ENCODE results near the gene RAB20. TPM values are rescaled to one million over a fixed set of nuclear protein-coding genes. Genes with fewer than 3 reads are reported as not detected.
A peak's percentile ranks its signal among the peaks of the same experiment; 100 is the strongest.
"Not testable (repeated sequence)": the region's sequence is repeated elsewhere in the genome, so short reads cannot be mapped to it uniquely, and the experiment has no call there.

Gene RAB20
- total RNA-seq, 1 donor from 2014 or later: 17.7 TPM

- Histone ChIP-seq H3K4me1 (no peaks in the 10 kb centered on the region), H3K9me3 (no peaks in the 10 kb centered on the region), H3K27ac (no peak overlapping the region), H3K27me3 (no peaks in the 10 kb centered on the region), H3K4me3 (no peak overlapping the region), H3K36me3 (peaks cover 96 to 98% of the 10 kb centered on the region in 2 donors)
- intact Hi-C loops (cut with DNase I): no loop called here
- no peak for DNase-seq (ENCODE audit: low spot score in 2 of 2)
- no peak for TF ChIP-seq CTCF (IDR thresholded peaks at IDR 0.05)
These were observed 61.8 kb downstream of the RAB20 start for GRCh38 chr13:110499621-110500281.

GRCh38 chr13:110498765-110499164 lies 62.8 kb downstream of the RAB20 start:
- Histone ChIP-seq H3K9me3 (no peaks in the 10 kb centered on the region), H3K4me3 (no peak overlapping the region), H3K27ac (no peak overlapping the region), H3K27me3 (no peaks in the 10 kb centered on the region), H3K36me3 (peaks cover 89 to 98% of the 10 kb centered on the region in 2 donors), H3K4me1 (no peaks in the 10 kb centered on the region)
- no peak for TF ChIP-seq CTCF (IDR thresholded peaks at IDR 0.05)
- intact Hi-C loops (cut with DNase I): no loop called here
- no peak for DNase-seq (ENCODE audit: low spot score in 2 of 2)

GRCh38 chr13:110498327-110498726 lies 63.2 kb downstream of the RAB20 start:
- H3K4me3 ChIP-seq: no peak overlapping the region
- DNase-seq (ENCODE audit: low spot score in 2 of 2): no peak
- H3K36me3 ChIP-seq: peaks cover 89 to 98% of the 10 kb centered on the region in 2 donors
- TF ChIP-seq CTCF (IDR thresholded peaks at IDR 0.05): no peak
- no peaks in the 10 kb centered on the region for H3K9me3 ChIP-seq
- H3K27ac ChIP-seq: no peak overlapping the region
- intact Hi-C loops (cut with DNase I): no loop called here
- no peaks in the 10 kb centered on the region for H3K4me1 ChIP-seq
- H3K27me3 ChIP-seq: no peaks in the 10 kb centered on the region

GRCh38 chr13:110497896-110498295 lies 63.6 kb downstream of the RAB20 start:
- peaks cover 89 to 98% of the 10 kb centered on the region in 2 donors for H3K36me3 ChIP-seq
- H3K9me3 ChIP-seq; H3K27me3 ChIP-seq; DNase-seq (ENCODE audit: low spot score in 2 of 2); H3K4me1 ChIP-seq; H3K4me3 ChIP-seq; H3K27ac ChIP-seq; intact Hi-C loops (cut with DNase I): not testable (repeated sequence)

GRCh38 chr13:110497003-110497402 lies 64.5 kb downstream of the RAB20 start:
- H3K27ac ChIP-seq: peak overlapping the region in 1 of 2 donors; percentile 20
- intact Hi-C loops (cut with DNase I): no loop called here

More at GRCh38 chr13:110497003-110497402, 64.5 kb downstream of the RAB20 start:
- no peak for TF ChIP-seq CTCF (IDR thresholded peaks at IDR 0.05)
- no peak for DNase-seq (ENCODE audit: low spot score in 2 of 2)
- Histone ChIP-seq H3K4me1 (no peaks in the 10 kb centered on the region), H3K4me3 (no peak overlapping the region), H3K9me3 (no peaks in the 10 kb centered on the region), H3K27me3 (no peaks in the 10 kb centered on the region), H3K36me3 (peaks cover 89 to 98% of the 10 kb centered on the region in 2 donors)
